GM19099 (cell line): ENCODE data around the gene NCEH1.

Experiments used
- POLR2A ChIP-seq: IDR thresholded peaks from 3 replicates; pipeline ENCODE4 v1.6.1; 2011; ENCODE audit warnings: low read depth; ENCODE audit not compliant: insufficient read length; ENCODE audit errors: extremely low read depth

NCEH1 gene

DNA sequence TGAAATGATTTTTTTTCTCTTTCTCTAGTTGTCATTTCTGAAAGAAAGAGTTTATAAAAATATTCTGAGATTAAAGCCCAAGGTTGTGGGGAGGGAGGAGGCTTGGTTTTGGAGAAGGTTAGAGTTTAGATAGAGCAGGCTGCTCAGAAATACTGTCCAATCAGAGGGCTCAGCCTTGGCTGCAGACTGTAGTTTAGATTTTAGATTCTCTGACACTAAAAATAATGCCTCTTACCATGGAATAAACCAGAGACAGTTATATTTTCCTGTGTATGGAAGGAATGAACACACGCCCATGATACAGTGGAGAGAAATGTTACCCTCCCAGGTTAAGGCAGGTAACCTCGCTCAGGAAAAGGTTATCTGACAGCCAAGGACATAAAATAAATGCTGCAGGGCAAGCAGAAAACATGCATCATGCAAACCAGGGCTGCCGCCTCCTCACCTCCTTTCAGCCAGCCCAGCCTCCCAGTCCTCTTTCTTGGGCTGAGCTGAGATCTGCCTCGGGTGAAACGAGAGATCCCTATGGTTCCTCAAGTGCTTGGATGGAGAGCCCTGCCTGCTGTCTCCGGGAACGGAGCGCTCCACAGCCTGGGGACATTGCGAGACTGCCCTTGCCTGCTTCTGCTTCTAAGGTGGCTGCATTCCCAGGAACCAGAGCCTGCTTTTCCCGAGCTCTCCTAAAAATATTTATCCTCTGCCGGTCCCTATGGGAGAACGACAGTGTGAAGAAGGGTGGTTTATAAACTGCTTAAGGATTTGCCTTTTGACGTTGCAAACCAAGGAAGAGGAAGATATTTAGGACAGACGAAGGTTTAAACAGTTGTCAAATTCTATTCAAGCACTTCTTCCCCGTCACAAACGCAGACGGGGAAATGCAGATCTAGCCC, 848 bp downstream of the NCEH1 start:
- TF ChIP-seq POLR2A = no peak

DNA sequence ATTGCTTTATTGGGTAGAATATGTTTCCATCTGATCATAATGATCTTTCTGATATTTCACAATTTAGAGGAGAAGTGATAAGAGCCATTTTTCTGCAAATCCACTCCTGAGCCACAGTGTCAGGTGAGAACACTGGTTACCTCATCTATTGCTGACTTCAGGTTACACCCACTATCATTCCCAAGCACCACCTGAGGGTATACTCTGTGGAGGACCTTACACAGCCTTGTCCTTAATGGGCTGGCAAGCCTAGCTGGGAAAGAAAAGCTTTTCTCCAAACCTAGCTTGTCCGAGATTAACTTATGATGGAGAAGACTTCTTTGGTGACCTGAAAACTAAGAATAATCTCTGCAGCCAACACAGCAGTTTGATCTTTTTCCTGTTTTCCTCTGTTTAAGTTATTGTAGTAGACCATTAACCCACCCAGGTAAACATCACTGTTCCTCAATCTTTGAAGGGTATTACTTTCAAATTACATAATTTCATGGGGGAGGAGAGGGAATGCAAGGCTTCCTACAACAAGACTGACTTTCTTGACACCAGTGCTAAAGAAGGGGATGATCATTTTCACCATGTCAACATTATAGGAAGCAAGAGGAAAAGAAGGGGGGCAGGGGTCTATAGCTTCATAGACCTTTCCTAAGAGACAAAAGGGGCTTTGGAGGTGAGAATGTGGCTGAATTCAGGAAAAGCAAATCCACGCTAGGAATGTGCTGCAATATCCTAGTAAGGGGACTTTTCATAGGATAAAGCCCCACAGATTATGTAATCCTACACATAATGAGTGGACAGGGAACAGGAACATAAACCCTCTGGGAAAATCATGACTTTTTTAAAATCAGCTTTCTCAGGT, 1.7 kb downstream of the NCEH1 start:
- TF ChIP-seq POLR2A = no peak

DNA sequence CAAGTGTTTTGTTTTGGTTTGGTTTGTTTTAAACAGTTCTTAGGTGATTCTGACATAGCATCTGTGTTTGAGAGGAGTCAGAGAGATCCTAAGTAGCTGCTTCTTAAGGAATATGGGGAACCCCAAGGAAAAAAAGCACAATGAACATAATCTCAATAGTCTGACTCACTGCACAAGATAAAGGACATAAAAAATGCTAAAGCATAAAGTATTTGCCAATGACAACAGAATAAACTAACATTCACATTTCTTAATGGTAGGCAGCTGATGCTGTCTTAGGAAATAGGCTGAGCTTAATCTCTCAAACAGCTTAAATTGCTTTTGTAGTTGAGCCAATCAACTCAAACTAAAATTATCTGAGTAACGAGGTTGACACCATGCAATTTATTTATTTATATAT, 2.9 kb downstream of the NCEH1 start:
- TF ChIP-seq POLR2A = no peak

DNA sequence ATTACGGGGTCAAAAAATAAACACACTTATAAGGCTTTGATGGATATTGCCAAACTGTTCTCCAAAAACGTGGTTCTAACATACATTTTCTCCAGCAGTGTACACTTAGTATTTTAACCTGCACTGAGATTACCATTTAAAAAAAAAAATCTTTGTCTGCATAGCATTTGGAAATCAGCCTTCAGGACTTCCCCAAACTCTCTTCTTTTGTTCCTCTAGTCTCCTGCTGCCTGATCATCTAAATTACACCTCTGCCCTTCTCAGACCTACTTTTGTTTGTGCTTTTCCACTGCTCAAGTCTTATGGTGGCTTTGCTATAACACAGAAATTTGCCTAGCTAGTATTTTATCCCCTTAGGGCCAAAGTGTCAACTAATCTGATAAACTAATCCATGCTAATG, 3.8 kb downstream of the NCEH1 start:
- TF ChIP-seq POLR2A = no peak

DNA sequence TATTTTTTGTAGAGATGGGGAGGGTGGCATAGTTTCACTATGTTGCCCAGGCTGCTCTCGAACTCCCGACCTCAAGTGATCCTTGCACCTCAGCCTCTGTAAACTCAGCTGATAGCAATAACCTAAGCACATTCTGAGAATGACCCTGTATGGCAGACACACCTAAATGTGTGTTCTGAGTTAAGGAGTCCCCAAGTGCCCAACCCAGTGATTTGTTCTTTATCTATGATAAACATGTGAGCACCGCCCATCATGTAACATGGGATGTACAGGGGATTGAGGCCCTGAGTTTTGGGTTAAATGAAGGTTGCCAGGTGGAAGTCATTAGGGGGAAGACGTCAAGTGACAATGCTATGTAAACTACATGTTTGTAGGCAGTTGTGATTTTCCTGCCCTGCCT, 5.7 kb downstream of the NCEH1 start:
- TF ChIP-seq POLR2A = no peak

DNA sequence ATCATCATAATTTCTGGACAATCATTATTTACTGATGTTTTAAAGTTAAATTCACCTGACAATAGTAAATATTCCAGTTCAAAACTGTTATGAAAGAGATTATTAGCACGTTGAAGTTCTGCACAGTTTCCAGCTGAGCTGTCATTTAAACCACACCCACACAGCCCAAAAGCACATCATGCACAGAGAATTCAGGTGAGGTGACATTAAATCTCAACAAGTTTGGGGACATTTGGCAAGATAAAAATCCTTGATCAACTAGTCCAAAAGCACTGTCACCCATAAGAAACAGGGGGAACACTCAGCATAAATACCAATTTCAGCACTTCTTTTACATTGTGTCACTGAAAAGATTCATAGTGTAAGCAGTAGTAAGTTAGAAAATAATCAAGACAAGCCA, 6.9 kb downstream of the NCEH1 start:
- no peak for TF ChIP-seq POLR2A

DNA sequence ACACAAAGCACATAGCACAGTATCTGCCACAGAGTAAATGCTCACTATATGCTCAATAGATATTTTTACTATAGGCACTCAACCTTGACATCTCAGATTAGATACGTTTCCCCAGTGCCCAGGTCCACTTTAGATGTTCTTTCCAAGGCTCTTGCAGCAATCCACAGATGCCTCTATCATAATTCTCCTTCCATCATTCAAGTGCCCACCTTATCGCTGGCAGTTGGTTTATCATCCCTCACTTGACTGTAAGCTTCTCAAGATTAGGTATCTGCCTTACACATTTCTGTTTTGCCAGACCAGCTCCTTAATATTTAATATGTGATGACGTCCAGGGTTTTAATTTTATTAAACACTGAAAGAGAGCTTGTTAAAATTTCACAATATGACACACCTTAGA, 8.6 kb downstream of the NCEH1 start:
- TF ChIP-seq POLR2A = no peak

DNA sequence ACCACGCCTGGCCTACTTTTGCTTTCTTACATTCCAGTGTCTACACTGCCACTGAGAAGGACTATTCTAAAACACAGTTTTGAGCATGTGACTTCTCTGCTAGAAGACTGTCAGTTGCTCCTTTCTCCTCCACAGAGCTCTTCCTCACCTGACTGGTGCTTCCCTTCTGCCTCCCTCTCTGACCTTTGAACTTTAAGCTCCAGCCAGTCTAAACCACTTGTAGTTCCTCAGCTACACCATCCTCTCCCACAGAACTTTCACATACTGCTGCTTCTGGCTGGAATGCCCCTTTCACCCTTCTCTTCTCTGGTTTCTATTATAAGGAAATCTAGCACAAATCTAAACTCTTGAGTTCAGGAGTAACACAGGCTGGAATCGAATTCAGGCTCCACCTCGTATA, 9.1 kb downstream of the NCEH1 start:
- TF ChIP-seq POLR2A = no peak

DNA sequence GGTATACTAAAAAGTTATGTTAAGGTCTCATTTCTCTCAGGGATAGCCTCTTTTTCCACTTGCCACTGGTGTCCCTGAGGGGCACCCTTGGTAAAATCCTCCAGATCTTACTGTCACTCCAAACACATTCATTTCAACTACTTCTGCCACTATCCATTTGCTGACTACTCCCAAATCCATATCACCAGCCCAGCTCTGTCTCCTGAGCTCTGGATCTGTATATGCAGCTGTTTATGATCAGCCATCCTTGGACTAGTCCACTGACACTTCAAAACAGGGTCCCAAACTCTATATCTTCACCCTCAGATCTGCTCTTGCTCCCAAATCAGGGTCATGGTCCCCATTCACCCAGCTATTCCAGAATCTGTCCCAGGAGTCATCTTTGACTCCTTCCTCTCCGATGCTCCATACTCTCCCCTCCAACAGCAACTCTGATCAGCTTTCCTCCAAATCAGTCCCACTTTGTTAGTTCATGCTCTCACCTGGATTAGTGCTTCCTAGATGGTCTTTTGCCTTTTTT, 9.9 kb downstream of the NCEH1 start:
- TF ChIP-seq POLR2A = no peak

DNA sequence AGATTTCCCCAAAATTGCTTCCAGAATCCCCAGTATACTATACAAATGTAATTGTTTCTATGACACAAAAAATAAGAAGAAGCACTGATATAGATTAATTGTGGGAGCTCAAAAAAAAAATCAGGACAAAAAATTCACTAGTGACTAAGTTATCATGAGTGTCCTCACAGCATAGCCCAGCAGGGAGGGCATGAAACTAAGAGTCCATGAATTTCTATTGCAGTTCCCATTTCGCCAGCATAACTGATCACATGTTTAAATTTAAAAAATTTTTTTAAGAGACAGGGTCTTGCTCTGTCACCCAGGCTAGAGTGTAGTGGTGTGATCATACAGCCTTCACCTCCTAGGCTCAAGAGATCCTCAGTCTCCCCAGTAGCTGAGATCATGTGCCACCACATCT, 10.6 kb downstream of the NCEH1 start:
- no peak for TF ChIP-seq POLR2A

DNA sequence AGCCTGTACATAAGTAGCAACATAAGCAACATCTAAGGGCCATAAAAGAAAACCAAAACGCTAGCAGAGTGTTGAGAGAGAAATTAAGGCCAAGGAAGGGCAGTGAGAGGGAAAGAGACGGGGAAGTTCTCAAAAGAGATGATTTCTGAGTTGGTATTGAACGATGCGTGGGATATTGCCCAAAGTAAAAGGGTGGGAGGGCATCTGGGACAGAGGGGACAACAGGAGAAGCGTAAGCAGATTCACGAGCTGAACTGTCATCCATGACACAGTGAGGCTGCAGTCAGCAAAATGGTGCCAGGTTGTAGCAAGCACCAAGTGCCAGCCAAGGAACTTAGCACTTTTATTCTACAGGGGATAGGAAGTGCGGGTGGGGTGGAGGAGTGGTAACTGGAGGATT, 11.8 kb downstream of the NCEH1 start:
- no peak for TF ChIP-seq POLR2A

DNA sequence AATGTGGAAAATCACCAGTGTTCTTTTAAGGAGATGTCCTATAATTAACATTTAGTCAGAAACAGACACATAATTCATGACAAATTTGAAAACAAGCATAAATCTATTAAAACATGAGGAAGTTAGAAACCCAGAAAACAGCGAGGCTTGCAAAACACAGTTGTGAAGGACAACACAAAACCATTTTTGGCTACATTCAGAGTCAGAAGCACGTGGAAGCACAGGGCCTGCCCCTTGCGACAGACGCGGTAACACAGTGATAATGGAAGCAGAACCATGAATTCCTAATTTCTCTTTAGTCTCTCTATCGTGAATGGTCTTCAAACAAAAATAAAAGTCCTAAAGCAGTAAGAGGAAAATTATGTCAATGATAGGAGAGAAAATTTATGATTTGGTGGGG, 12.2 kb downstream of the NCEH1 start:
- TF ChIP-seq POLR2A = no peak

DNA sequence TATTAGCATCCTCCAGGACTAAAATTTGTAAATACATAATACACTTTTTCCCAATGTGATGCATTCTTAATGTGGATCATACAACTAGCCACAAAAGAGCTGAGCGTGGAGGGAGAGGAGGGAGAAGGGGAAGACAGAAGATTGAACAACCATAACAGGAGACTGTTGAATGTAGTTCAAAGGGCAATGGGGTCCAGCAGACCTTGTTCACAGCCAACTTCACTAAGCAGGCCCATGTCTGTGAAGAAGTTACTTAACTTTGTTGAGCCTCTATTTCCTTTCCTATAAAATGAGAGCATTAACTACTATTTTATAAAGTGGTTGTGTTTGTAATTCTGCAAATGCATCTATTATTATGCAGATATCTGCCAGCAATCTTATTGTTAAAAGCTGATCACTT, 13.3 kb downstream of the NCEH1 start:
- no peak for TF ChIP-seq POLR2A

DNA sequence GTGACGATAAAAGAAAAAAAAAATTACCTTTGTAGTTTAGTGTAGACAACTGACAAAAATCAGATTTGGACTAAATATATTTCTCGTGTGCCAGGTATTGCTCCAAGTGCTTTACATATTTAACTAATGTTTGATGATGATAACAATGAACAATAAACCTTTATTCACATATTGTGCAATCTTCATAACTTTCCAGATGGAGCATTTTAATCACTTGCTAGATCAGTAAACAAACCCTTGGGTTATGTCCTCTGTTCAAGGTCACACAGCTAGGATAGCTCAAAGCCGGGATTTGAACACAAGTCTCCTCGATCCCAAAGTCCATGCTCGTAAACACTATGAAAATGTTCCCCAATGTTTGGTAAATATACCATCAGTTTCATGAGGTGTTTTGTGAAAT, 14.5 kb downstream of the NCEH1 start:
- TF ChIP-seq POLR2A = no peak

DNA sequence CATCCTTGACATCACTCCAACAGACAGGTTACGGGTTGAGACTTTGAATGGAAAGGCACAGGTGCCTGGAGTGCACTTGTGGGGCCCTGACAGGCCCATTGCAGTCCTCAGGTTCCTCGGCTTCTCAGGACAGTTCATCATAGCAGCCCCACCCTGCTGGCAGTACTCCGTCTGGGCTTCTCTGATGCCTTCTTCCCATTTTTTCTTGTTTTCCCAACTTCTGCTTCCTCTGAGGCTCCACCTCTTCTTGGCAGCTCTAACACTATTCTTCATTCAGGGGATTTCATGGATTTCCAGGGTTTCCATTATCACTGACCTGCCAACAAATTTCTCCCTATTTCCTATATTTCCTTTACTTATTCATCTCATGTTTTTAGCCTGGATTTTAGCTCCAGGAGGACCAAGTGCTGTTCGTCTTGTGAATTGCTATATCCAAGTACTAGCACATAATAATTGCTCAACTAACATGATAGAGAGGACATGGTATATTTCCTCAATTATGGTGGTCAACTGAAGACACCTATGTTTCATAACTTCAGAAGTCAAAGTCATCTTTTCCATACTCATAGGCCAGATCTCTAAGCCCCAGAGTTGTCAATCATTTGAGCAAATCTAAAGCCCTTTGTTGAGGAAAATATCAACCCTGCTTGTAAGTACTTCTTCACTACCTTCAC, 16.2 kb downstream of the NCEH1 start:
- no peak for TF ChIP-seq POLR2A
